Adrenal gland (tissue), 12 donors: ENCODE measurements around the gene INPP5A. TPM values are rescaled to one million over a fixed set of nuclear protein-coding genes. Genes with fewer than 3 reads are reported as not detected.

Experiments
- DNase-seq, 7 donors: peaks; one replicate each; pipeline ENCODE4 v3.0.0-alpha.2; 2019 to 2020
- H3K27ac ChIP-seq, 5 donors: fragments of 200-600 bp; sonication (generic) in 4 of 5; 1 replicate in 3 of 5; 2 replicates in 2 of 5; pipeline versions ENCODE4 v1.5.1 to v1.8.0; 2016 to 2020; ENCODE audit warnings: mild to moderate bottlenecking in 1 of 5
- H3K27me3 ChIP-seq: fragments of 200-600 bp; 2 replicates; pipeline ENCODE4 v1.8.0; 2021
- H3K36me3 ChIP-seq, 2 donors: fragments of 200-600 bp; replicated peaks in 1 of 2; 1 replicate in 1 of 2; 2 replicates in 1 of 2; pipeline versions ENCODE4 v1.5.1 to v1.8.0; 2018 to 2022
- H3K4me1 ChIP-seq, 2 donors: fragments of 200-600 bp; replicated peaks in 1 of 2; 1 replicate in 1 of 2; 2 replicates in 1 of 2; pipeline versions ENCODE4 v1.5.1 to v1.8.0; 2018 to 2021
- H3K4me3 ChIP-seq, 4 donors: fragments of 200-600 bp; sonication (generic) in 3 of 4; one replicate each; pipeline ENCODE4 v1.5.1; 2016 to 2018
- H3K9me3 ChIP-seq, 3 donors: fragments of 200-600 bp; sonication (generic) in 1 of 3; replicated peaks in 1 of 3; 1 replicate in 2 of 3; 2 replicates in 1 of 3; pipeline versions ENCODE4 v1.5.1 to v1.8.0; 2016 to 2021
- POLR2A ChIP-seq, 2 donors: fragments of 450-650 bp; IDR thresholded peaks; one replicate each; pipeline ENCODE4 v1.6.1; 2017; ENCODE audit warnings: antibody characterized with exemption in 2 of 2, mild to moderate bottlenecking in 2 of 2, moderate library complexity in 1 of 2
- WGBS, 4 donors: extraction: QIAGEN DNeasy Blood & Tissue Kit in 2 of 4; methylation state at CpG; one replicate each; pipeline versions ENCODE4 v1.1.5 to v1.1.7; 2013 to 2017; 5-methylcytosine and 5-hydroxymethylcytosine counted together
- intact Hi-C, 2 donors: fragments of 100-400 bp; cut with DNase I; formaldehyde crosslinking; loops; one replicate each; pipeline versions ENCODE4 v1.14.1 to v1.15.0; 2022 to 2023
- polyA plus RNA-seq, 3 donors: library from polyadenylated mRNA; stranded (reverse); fragments of 200-250 nt in 2 of 3; fragments of 350-450 nt in 1 of 3; fragmentation: Illumina TruSeq in 1 of 3; extraction: RNeasy Lipid Tissue Mini Kit (QIAGEN cat#74804) in 1 of 3; gene quantifications; one replicate each; pipeline ENCODE4 v1.2.3, GENCODE V29; 2013 to 2014
- total RNA-seq, 9 donors: library from RNA; depleted of rRNA in 4 of 9; stranded (reverse); fragments of >200 nt in 4 of 9; fragments of 120-200 nt in 1 of 9; fragmentation: NEBNext Ultra II Directional in 1 of 9; extraction: Animal tissue kit (Norgen Biotek cat#: 25700) in 1 of 9; gene quantifications; one replicate each; pipeline versions ENCODE4 v1.1.0 to v1.2.4, GENCODE V29; 2013 to 2023
- TF ChIP-seq, protein P1 (sequence below), 6 experiments: fragments of 450-650 bp in 4 of 6; fragments of 200-600 bp in 2 of 6; sonication (generic) in 1 of 6; IDR thresholded peaks; 1 replicate in 5 of 6; 2 replicates in 1 of 6; pipeline versions ENCODE4 v1.5.1 to v1.8.0; 2016 to 2021; ENCODE audit warnings: antibody characterized with exemption in 6 of 6, mild to moderate bottlenecking in 2 of 6, moderate library complexity in 1 of 6
- donor health status: healthy with polysubstance abuse.
- donor health status: Bipolar disorder and iron deficiency.
- donor health status: DM: yes; HTN: yes; CAD: no.
- donor health status: DM: no; HTN: no; CAD: no.
- donor health status: DM: no; HTN: no; CAD: no.
- donor health status: DM: yes; HTN: yes; CAD: no.

Gene INPP5A
- total and polyA plus RNA-seq, 12 donors: 13.5 to 62.9 (median 37.5) TPM

DNA sequence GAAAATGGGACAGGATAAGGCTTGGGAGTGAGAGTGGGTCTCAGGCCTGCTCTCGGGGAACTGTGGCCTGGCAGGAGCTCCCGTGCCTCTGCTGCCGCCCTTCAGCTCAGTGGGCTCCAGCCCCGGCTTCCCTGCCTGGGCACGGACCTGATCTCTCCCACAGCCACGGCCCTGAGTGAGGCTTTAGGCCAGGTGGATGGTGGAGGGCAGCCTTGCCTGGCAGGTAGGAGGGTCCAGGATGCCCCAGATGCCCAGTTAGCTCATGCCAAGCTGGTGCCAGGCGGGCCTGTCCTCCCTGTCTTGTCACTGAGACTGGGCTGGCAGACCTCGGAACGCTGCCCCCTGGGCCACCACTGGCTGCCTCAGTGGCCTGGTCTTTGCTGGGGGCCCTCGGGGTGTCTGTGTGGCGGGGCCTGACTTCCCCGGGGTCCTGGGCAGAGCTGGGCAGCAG lies 116.6 kb downstream of the INPP5A start:
- Histone ChIP-seq H3K4me1 (no peaks in the 10 kb centered on the region), H3K36me3 (peaks cover 0 to 5% of the 10 kb centered on the region in 2 donors), H3K4me3 (no peak overlapping the region), H3K9me3 (no peaks in the 10 kb centered on the region), H3K27me3 (no peaks in the 10 kb centered on the region), H3K27ac (peak overlapping the region in 1 of 5 donors; percentile 38)
- intact Hi-C loops: no loop called here
- WGBS, 4 donors: 89 to 91% (median 89%) methylated on average over 5 to 12 of the region's 12 CpGs; no CpG with 5 or more reads in 1 of the 4 donors
- TF ChIP-seq POLR2A (IDR thresholded peaks at IDR 0.05): no peak
- TF ChIP-seq, protein P1, sequence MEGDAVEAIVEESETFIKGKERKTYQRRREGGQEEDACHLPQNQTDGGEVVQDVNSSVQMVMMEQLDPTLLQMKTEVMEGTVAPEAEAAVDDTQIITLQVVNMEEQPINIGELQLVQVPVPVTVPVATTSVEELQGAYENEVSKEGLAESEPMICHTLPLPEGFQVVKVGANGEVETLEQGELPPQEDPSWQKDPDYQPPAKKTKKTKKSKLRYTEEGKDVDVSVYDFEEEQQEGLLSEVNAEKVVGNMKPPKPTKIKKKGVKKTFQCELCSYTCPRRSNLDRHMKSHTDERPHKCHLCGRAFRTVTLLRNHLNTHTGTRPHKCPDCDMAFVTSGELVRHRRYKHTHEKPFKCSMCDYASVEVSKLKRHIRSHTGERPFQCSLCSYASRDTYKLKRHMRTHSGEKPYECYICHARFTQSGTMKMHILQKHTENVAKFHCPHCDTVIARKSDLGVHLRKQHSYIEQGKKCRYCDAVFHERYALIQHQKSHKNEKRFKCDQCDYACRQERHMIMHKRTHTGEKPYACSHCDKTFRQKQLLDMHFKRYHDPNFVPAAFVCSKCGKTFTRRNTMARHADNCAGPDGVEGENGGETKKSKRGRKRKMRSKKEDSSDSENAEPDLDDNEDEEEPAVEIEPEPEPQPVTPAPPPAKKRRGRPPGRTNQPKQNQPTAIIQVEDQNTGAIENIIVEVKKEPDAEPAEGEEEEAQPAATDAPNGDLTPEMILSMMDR (IDR thresholded peaks at IDR 0.05): no peak
- DNase-seq: no peak

GRCh38 chr10:132654708-132655661 lies 117.4 kb downstream of the INPP5A start:
- intact Hi-C loops: no loop called here
- H3K36me3 ChIP-seq: peaks cover 0 to 5% of the 10 kb centered on the region in 2 donors
- TF ChIP-seq, protein P1 (IDR thresholded peaks at IDR 0.05): peak; percentile 77 to 91 (median 84)
- TF ChIP-seq POLR2A (IDR thresholded peaks at IDR 0.05): no peak
- WGBS, 4 donors: 48 to 68% (median 66%) methylated on average over 26 to 48 of the region's 48 CpGs
- no peak overlapping the region for H3K4me3 ChIP-seq
- H3K27ac ChIP-seq: peak overlapping the region in 1 of 5 donors; percentile 38
- H3K27me3 ChIP-seq: no peaks in the 10 kb centered on the region
- no peaks in the 10 kb centered on the region for H3K4me1 ChIP-seq
- peak in 6 of 7 donors; percentile 38 to 88 (median 62) for DNase-seq
- no peaks in the 10 kb centered on the region for H3K9me3 ChIP-seq

GRCh38 chr10:132655735-132656134 lies 118.1 kb downstream of the INPP5A start:
- DNase-seq: no peak
- H3K27ac ChIP-seq: no peak overlapping the region
- TF ChIP-seq, protein P1 (IDR thresholded peaks at IDR 0.05): no peak
- TF ChIP-seq POLR2A (IDR thresholded peaks at IDR 0.05): no peak
- no peaks in the 10 kb centered on the region for H3K27me3 ChIP-seq
- peaks cover 0 to 5% of the 10 kb centered on the region in 2 donors for H3K36me3 ChIP-seq
- intact Hi-C loops: no loop called here
- H3K4me3 ChIP-seq: no peak overlapping the region
- H3K4me1 ChIP-seq: no peaks in the 10 kb centered on the region
- no peaks in the 10 kb centered on the region for H3K9me3 ChIP-seq
- 81 to 95% (median 87%) methylated on average over 6 to 8 of the region's 8 CpGs for WGBS, 4 donors

GRCh38 chr10:132656283-132657126 lies 118.9 kb downstream of the INPP5A start:
- Histone ChIP-seq H3K27me3 (no peaks in the 10 kb centered on the region), H3K9me3 (no peaks in the 10 kb centered on the region), H3K36me3 (peaks cover 0 to 5% of the 10 kb centered on the region in 2 donors), H3K27ac (no peak overlapping the region), H3K4me1 (no peaks in the 10 kb centered on the region), H3K4me3 (no peak overlapping the region)
- DNase-seq: no peak
- intact Hi-C loops: no loop called here
- no peak for TF ChIP-seq POLR2A (IDR thresholded peaks at IDR 0.05)
- TF ChIP-seq, protein P1 (IDR thresholded peaks at IDR 0.05): no peak
- 86 to 93% (median 87%) methylated on average over 5 to 18 of the region's 18 CpGs for WGBS, 4 donors
